Vagina (tissue), 2 donors: Measurements from ENCODE around the gene FAM120B. TPM values are rescaled to one million over a fixed set of nuclear protein-coding genes. Genes with fewer than 3 reads are reported as not detected.
A peak's percentile ranks its signal among the peaks of the same experiment; 100 is the strongest.

ENCODE experiments used
- DNase-seq, 2 donors: peaks; one replicate each; pipeline ENCODE4 v3.0.0-alpha.2; 2017; ENCODE audit errors: extremely low spot score in 2 of 2
- H3K27ac ChIP-seq: fragments of 200-600 bp; sonication (generic); one replicate; pipeline ENCODE4 v1.5.1; 2019
- H3K27me3 ChIP-seq: fragments of 200-600 bp; sonication (generic); one replicate; pipeline ENCODE4 v1.5.1; 2019
- H3K36me3 ChIP-seq, 2 donors: fragments of 200-600 bp; sonication (generic); one replicate each; pipeline ENCODE4 v1.5.1; 2017 to 2019
- H3K4me1 ChIP-seq: fragments of 200-600 bp; sonication (generic); one replicate; pipeline ENCODE4 v1.5.1; 2019
- H3K4me3 ChIP-seq, 2 donors: fragments of 200-600 bp; sonication (generic); 1 replicate in 1 of 2; 2 replicates in 1 of 2; pipeline ENCODE4 v1.5.1; 2016 to 2019
- H3K9me3 ChIP-seq: fragments of 200-600 bp; sonication (generic); one replicate; pipeline ENCODE4 v1.5.1; 2019
- CTCF ChIP-seq, 3 experiments: fragments of 450-650 bp in 2 of 3; fragments of 200-600 bp in 1 of 3; sonication (generic) in 1 of 3; IDR thresholded peaks; one replicate each; pipeline ENCODE4 v1.5.1; 2017 to 2019; ENCODE audit warnings: antibody characterized with exemption in 3 of 3, mild to moderate bottlenecking in 2 of 3, moderate library complexity in 2 of 3
- POLR2A ChIP-seq, 2 donors: fragments of 450-650 bp; IDR thresholded peaks; one replicate each; pipeline ENCODE4 v1.6.1; 2017; ENCODE audit warnings: antibody characterized with exemption in 2 of 2, mild to moderate bottlenecking in 2 of 2, moderate library complexity in 2 of 2
- POLR2AphosphoS5 ChIP-seq, 2 donors: sonication (generic); formaldehyde crosslinking; IDR thresholded peaks; one replicate each; pipeline ENCODE4 v1.9.0; 2017; ENCODE audit warnings: antibody characterized with exemption in 2 of 2, mild to moderate bottlenecking in 2 of 2, low read depth in 1 of 2; ENCODE audit not compliant: insufficient read depth in 1 of 2
- intact Hi-C: fragments of 100-400 bp; cut with DNase I; formaldehyde crosslinking; loops from one replicate; pipeline ENCODE4 v1.15.1; 2023
- total RNA-seq: library from RNA; depleted of rRNA; stranded (reverse); fragments of >200 nt; gene quantifications from one replicate; pipeline ENCODE4 v1.2.3, GENCODE V29; 2016

FAM120B gene
- total RNA-seq, 1 donor from 2014 or later: 34.6 TPM

GRCh38 chr6:170416959-170417606 is 110.5 kb downstream of the FAM120B start:
- no peak overlapping the region for H3K27ac ChIP-seq
- DNase-seq: peak in 1 of 2 donors; percentile 49
- TF ChIP-seq POLR2A (IDR thresholded peaks at IDR 0.05): no peak
- TF ChIP-seq POLR2AphosphoS5 (IDR thresholded peaks at IDR 0.05; ENCODE audit: insufficient read depth in 1 of 2, low read depth in 1 of 2): no peak
- no peak for TF ChIP-seq CTCF (IDR thresholded peaks at IDR 0.05)
- H3K27me3 ChIP-seq: no peaks in the 10 kb centered on the region
- no peak overlapping the region for H3K4me3 ChIP-seq
- H3K36me3 ChIP-seq: no peaks in the 10 kb centered on the region
- no peaks in the 10 kb centered on the region for H3K4me1 ChIP-seq
- no peaks in the 10 kb centered on the region for H3K9me3 ChIP-seq
- intact Hi-C loops: no loop called here

GRCh38 chr6:170417881-170418280 is 111.3 kb downstream of the FAM120B start:
- intact Hi-C loops: no loop called here
- TF ChIP-seq CTCF (IDR thresholded peaks at IDR 0.05): no peak
- TF ChIP-seq POLR2A (IDR thresholded peaks at IDR 0.05): no peak
- TF ChIP-seq POLR2AphosphoS5 (IDR thresholded peaks at IDR 0.05; ENCODE audit: insufficient read depth in 1 of 2, low read depth in 1 of 2): no peak
- H3K27ac ChIP-seq: no peak overlapping the region
- H3K4me1 ChIP-seq: no peaks in the 10 kb centered on the region
- H3K4me3 ChIP-seq: no peak overlapping the region
- no peaks in the 10 kb centered on the region for H3K27me3 ChIP-seq
- peak in 1 of 2 donors; percentile 34 for DNase-seq
- no peaks in the 10 kb centered on the region for H3K36me3 ChIP-seq
- no peaks in the 10 kb centered on the region for H3K9me3 ChIP-seq

- no peaks in the 10 kb centered on the region for H3K4me1 ChIP-seq
- no peaks in the 10 kb centered on the region for H3K9me3 ChIP-seq
- TF ChIP-seq POLR2A (IDR thresholded peaks at IDR 0.05): no peak
- no peak for TF ChIP-seq CTCF (IDR thresholded peaks at IDR 0.05)
- no peak for TF ChIP-seq POLR2AphosphoS5 (IDR thresholded peaks at IDR 0.05; ENCODE audit: insufficient read depth in 1 of 2, low read depth in 1 of 2)
- intact Hi-C loops: no loop called here
- H3K36me3 ChIP-seq: no peaks in the 10 kb centered on the region
- no peaks in the 10 kb centered on the region for H3K27me3 ChIP-seq
- no peak overlapping the region for H3K27ac ChIP-seq
- DNase-seq: peak in 1 of 2 donors; percentile 37
- H3K4me3 ChIP-seq: no peak overlapping the region
These were observed 113.7 kb downstream of the FAM120B start for GRCh38 chr6:170420283-170420682.

- no peaks in the 10 kb centered on the region for H3K9me3 ChIP-seq
These were observed 114.5 kb downstream of the FAM120B start for GRCh38 chr6:170420791-170421776.

More at GRCh38 chr6:170420791-170421776, 114.5 kb downstream of the FAM120B start:
- intact Hi-C loops: no loop called here
- H3K27ac ChIP-seq: no peak overlapping the region
- TF ChIP-seq POLR2AphosphoS5 (IDR thresholded peaks at IDR 0.05; ENCODE audit: insufficient read depth in 1 of 2, low read depth in 1 of 2) (no peak), CTCF (IDR thresholded peaks at IDR 0.05) (no peak)
- peak; percentile 77 to 79 for DNase-seq
- no peaks in the 10 kb centered on the region for H3K27me3 ChIP-seq
- no peaks in the 10 kb centered on the region for H3K4me1 ChIP-seq
- no peaks in the 10 kb centered on the region for H3K36me3 ChIP-seq
- H3K4me3 ChIP-seq: no peak overlapping the region
